Fibroblast of pulmonary artery (primary cell): ENCODE data around the gene SLC25A47.
"Not testable (repeated sequence)": the region's sequence is repeated elsewhere in the genome, so short reads cannot be mapped to it uniquely, and the experiment has no call there.

Experiments used
- DNase-seq: peaks from one replicate; pipeline ENCODE4 v3.0.0-alpha.2; 2010; ENCODE audit warnings: low read depth
- H3K4me3 ChIP-seq: replicated peaks from 2 replicates; pipeline ENCODE4 v1.5.1; 2011; ENCODE audit warnings: low read depth, mild to moderate bottlenecking, control low read depth, low read length, moderate library complexity
- TF ChIP-seq, protein P1 (sequence below): IDR thresholded peaks from 2 replicates; pipeline ENCODE4 v1.5.1; 2011; ENCODE audit warnings: mild to moderate bottlenecking, control low read depth, low read length, inconsistent platforms; ENCODE audit errors: missing control alignments

Gene SLC25A47

DNA sequence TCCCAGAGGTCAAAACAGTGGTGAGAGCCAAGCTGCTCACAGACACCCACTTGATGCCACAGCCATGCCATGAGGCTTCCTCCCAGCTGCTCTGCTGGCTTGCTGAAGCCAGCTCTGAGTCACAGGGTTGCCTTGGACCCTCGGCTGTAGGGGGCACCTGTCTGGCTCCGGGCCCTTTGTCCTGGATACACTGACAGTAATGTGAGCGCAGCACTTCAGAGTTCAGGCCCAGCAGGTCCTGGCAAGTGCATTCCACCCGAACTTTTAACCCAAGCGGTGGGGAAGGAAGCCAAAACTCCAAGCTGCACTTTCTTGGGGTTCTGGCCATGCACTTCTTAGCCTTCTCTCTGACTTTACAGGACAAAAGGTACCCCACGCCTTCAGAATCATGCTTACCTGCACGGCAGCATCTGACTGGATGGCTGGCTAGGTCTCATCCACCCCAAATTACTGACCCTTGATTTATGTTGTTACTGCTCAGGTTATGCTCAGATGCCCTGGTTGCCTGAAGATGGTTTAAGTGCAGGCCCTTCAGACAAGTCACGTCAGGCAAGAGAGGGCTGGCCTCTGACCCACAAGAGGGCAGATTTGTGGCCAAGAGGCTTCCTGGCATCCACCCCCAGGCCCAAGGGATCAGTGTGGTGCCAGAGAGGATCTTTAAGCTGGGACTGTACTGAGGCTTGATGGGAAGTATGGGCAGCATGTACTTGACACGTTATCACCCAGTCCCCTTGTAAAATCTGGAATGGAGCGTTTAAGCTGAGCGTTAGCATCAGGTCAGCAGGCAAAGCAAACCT, 41.7 kb upstream of the SLC25A47 start:
- TF ChIP-seq, protein P1, sequence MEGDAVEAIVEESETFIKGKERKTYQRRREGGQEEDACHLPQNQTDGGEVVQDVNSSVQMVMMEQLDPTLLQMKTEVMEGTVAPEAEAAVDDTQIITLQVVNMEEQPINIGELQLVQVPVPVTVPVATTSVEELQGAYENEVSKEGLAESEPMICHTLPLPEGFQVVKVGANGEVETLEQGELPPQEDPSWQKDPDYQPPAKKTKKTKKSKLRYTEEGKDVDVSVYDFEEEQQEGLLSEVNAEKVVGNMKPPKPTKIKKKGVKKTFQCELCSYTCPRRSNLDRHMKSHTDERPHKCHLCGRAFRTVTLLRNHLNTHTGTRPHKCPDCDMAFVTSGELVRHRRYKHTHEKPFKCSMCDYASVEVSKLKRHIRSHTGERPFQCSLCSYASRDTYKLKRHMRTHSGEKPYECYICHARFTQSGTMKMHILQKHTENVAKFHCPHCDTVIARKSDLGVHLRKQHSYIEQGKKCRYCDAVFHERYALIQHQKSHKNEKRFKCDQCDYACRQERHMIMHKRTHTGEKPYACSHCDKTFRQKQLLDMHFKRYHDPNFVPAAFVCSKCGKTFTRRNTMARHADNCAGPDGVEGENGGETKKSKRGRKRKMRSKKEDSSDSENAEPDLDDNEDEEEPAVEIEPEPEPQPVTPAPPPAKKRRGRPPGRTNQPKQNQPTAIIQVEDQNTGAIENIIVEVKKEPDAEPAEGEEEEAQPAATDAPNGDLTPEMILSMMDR: no peak
- no peak overlapping the region for H3K4me3 ChIP-seq
- DNase-seq: no peak

DNA sequence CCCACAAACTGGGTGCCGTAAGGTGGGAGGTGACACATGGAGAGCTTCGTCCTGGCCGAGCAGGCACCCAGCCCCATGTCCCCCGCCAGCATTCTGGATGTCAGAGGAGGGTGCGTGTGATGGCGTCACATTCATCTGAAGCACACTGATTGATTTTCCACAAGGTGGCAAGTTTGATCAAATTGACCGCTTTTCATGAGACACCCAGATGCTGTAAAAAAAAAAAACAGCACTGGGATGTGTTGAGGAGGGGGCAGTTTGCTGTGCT, 41.1 kb upstream of the SLC25A47 start:
- no peak overlapping the region for H3K4me3 ChIP-seq
- TF ChIP-seq, protein P1: no peak
- DNase-seq: no peak

DNA sequence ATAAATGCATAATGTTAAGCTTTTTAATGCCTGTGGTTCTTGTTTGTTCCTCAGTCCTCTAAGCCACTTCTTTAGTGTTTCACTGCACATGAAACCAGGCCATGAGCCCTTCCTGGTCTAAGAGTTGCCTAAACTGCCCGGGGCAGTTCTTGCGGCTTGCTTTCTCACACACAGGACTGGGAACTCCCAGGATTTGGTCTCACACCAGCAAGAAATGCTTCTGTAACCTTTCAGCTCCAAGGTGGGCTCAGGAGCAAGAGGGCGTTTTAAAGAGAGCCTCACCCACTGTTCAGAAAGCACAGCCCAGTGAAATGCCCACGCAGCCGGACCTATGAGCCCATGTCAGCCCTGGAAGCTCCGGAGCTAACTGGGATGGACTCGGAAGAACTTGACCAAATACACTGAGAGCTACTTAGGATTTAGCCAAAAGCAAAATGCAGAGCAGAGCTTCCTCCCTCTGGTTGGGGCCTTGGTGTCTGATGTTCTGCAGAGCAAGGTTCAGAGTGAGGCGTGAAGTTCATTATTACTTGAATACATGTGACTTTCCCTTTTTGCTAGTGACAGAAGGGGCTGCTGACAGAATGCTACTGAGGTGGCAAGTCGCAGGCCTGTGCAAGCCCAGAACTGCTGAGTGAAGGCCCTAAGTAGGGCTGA, 40.2 kb upstream of the SLC25A47 start:
- no peak for DNase-seq
- H3K4me3 ChIP-seq: no peak overlapping the region
- TF ChIP-seq, protein P1: no peak

DNA sequence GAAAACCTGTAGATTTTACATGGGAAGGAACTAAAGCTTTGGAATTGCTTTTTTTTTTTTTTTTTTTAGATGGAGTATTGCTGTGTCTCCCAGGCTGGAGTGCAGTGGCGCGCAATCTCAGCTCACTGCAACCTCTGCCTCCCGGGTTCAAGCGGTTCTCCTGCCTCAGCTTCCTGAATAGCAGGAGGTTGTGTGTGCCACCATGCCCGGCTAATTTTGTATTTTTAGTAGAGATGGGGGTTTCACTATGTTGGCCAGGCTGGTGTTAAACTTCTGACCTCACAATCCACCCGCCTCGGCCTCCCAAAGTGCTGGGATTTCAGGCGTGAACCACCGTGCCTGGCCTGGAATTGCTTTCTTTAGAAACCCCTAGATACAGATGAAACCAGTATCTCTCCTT, 39.7 kb upstream of the SLC25A47 start:
- not testable (repeated sequence) for DNase-seq, H3K4me3 ChIP-seq

DNA sequence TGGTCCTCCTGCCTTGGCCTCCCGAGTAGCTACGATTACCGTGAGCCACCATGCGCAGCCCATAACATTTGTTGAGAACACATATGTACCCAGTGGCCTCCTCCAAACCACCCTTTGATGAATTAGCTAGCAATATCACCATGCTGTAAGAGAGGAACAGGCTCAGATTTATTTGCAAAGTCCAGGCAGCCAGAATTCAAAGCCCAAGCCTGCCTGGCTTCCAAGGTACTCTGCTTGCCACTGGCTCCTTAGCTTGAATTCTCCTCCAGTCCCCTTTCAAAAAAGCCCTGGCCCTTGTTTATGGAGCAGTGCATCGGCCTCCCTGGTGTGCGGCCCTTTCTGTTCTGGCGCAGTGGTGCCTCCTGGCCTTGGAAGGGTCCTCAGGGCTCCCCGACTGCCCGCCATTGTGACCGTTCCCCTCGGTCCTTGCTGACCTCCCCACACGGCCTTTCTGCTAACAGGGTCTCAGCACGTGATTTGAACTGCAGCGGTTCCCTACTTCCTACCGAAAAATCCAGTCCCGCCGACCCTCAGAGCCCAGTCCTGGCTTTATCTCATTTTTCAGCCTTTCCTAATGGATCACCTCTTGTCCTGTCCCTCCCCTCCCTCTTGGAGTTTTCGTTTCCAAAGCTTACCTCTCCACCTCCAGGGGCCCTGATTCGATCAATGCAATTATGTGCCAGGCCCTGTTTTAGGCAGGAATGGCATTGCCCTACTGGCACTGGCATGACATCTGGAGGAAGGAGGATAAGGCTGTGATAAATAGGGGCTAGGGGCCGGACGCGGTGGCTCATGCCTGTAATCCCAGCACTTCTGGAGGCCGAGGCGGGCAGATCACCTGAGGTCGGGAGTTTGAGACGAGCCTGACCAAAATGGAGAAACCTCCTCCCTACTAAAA, 38.9 kb upstream of the SLC25A47 start:
- TF ChIP-seq, protein P1: no peak
- DNase-seq: no peak
- peak overlapping the region; percentile 63 for H3K4me3 ChIP-seq

DNA sequence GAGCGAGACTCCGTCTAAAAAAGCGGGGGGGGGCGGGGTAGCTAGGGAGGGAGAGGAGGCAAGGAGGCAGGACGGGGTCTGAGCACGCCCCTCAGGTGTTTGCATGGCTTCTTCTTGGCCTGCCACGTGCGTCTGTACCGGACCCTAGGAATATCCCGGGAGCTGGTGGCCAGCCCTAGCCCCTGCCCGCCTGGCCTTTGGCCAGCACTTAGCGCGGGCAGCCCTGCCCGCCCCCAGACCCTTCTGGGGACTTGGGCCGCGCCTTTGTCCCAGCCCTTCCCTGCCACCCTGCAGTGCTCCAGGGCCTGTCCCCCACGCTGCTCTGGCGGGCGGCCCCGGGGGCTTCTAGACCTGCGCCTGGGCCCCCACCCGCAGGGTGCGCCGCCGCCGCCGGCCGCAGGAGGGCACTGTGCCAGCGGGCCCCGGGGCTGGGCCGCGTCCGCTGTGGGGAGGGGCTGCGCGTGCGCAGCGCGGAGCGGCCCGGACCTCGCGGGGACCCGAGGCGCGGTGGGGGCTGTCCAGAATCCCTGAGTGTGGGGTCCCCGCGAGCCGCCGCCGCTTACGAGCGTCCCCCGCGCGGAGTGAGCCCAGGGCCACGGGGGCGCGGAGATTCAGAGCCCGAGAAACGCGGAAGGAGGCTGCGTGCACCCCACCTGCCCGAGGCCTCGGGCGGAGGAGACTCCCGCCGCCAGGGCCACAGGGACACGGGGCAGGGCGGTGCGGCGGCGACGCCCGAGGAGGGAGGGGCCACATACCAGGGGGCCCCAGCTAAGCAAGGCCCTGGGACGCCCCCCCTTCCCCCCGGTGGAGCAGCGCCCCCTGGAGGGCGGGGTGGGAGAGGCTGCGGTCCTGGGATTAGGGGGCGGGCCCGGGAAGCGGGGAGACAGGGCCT, 37.9 kb upstream of the SLC25A47 start:
- TF ChIP-seq, protein P1: peak; percentile 52
- peak; percentile 59 for DNase-seq
- peak overlapping the region; percentile 63 for H3K4me3 ChIP-seq
